ENCODE results near the gene FRK.
"Not testable (repeated sequence)": the region's sequence is repeated elsewhere in the genome, so short reads cannot be mapped to it uniquely, and the experiment has no call there.

Gene FRK

GRCh38 chr6:115891111-115891669 is 169.5 kb downstream of the FRK start:
- DNase-seq, result no peak

- no peak for DNase-seq
These were observed 170.5 kb downstream of the FRK start for GRCh38 chr6:115890238-115890637.

DNA sequence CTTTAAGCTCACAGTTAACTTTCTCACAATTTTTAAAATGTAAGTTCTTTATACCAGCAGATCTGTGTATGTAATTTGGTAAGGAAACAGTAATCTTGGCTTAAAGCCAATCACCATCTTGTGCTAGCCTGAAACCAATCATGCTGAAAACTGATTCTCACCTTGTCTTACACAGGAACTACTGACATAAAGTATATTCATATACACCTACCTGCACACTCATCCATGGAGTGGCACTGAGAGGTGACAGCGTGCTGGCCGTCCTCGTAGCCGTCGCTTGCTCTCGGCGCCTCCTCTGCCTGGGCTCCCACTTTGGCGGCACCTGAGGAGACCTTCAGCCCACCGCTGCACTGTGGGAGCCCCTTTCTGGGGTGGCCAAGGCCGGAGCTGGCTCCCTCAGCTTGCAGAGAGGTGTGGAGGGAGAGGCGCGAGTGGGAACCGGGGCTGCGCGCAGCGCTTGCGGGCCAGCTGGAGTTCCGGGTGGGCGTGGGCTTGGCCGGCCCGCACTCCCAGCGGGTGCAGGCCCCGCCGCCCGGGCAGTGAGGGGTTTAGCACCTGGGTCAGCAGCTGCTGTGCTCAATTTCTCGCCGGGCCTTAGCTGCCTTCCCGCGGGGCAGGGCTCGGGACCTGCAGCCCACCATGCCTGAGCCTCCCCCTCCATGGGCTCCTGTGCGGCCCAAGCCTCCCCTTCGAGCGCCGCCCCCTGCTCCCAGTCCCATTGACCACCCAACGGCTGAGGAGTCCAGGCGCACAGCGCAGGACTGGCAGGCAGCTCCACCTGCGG is 171.8 kb downstream of the FRK start:
- not testable (repeated sequence) for DNase-seq

DNA sequence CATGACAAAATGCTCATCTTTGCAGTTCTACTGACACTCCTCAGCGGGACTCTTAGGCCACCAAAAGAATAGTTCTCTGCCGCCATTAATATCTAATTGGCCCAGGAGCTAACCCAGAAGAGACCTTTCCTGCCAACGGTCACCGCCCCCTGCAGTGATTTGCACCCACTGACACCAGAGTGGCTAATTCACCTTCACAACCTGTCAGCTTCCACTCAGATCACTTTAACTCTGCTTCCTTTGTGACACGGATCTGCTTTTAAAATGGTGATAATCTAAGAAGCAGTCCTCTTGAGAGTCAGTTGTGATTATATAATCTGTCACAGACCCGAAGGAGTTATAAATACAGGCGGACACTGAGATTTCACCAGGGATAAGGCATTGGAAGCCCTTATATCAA is 172.8 kb downstream of the FRK start:
- no peak for DNase-seq

GRCh38 chr6:115885636-115886366 is 174.9 kb downstream of the FRK start:
- DNase-seq, result no peak

DNA sequence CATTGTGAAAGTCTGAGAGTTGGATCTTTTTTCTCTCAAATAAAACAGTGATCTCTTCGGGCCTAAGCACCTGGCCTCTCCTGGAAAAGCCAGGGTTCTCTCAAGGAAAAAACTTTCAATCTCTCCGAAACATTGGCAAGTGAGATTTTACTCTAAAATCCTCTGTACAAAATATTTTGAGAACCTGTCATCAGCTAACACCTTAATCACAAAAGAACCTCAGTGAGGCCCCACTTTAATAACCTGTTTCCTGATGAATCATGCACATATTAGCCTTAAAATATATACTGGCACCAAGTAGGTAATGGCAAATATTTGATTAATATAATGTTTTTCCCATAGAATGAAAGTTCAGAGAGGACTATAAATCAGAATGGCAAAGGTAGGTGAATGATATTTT is 177.9 kb downstream of the FRK start:
- DNase-seq, result no peak

- no peak for DNase-seq
These were observed 178.5 kb downstream of the FRK start for GRCh38 chr6:115882174-115882573.
